ENCODE measurements around the gene FGR. TPM values are rescaled to one million over a fixed set of nuclear protein-coding genes. Genes with fewer than 3 reads are reported as not detected.
"Not testable (repeated sequence)": the region's sequence is repeated elsewhere in the genome, so short reads cannot be mapped to it uniquely, and the experiment has no call there.

The FGR gene
- total RNA-seq, 2 donors from 2014 or later: 14.2 to 60.0 TPM

GRCh38 chr1:27623327-27624212 lies 11.4 kb downstream of the FGR start:
- Mint-ChIP-seq H3K9me3 (no peaks in the 10 kb centered on the region), H3K27ac (no peak overlapping the region), H3K4me3 (no peak overlapping the region), H3K27me3 (no peaks in the 10 kb centered on the region), H3K4me1 (ENCODE audit: low read depth in 2 of 2) (peaks cover 32 to 43% of the 10 kb centered on the region in 2 donors), H3K36me3 (no peaks in the 10 kb centered on the region)
- ATAC-seq (peak in 1 of 2 donors; percentile 22), DNase-seq (ENCODE audit: low spot score) (no peak)

GRCh38 chr1:27622828-27623227 lies 12.2 kb downstream of the FGR start:
- H3K9me3 Mint-ChIP-seq: no peaks in the 10 kb centered on the region
- DNase-seq (ENCODE audit: low spot score) (peak; percentile 78), ATAC-seq (peak; percentile 68 to 73)
- no peaks in the 10 kb centered on the region for H3K36me3 Mint-ChIP-seq
- H3K27me3 Mint-ChIP-seq: no peaks in the 10 kb centered on the region
- no peak overlapping the region for H3K4me3 Mint-ChIP-seq
- no peak overlapping the region for H3K27ac Mint-ChIP-seq
- H3K4me1 Mint-ChIP-seq (ENCODE audit: low read depth in 2 of 2): peaks cover 35 to 45% of the 10 kb centered on the region in 2 donors

DNA sequence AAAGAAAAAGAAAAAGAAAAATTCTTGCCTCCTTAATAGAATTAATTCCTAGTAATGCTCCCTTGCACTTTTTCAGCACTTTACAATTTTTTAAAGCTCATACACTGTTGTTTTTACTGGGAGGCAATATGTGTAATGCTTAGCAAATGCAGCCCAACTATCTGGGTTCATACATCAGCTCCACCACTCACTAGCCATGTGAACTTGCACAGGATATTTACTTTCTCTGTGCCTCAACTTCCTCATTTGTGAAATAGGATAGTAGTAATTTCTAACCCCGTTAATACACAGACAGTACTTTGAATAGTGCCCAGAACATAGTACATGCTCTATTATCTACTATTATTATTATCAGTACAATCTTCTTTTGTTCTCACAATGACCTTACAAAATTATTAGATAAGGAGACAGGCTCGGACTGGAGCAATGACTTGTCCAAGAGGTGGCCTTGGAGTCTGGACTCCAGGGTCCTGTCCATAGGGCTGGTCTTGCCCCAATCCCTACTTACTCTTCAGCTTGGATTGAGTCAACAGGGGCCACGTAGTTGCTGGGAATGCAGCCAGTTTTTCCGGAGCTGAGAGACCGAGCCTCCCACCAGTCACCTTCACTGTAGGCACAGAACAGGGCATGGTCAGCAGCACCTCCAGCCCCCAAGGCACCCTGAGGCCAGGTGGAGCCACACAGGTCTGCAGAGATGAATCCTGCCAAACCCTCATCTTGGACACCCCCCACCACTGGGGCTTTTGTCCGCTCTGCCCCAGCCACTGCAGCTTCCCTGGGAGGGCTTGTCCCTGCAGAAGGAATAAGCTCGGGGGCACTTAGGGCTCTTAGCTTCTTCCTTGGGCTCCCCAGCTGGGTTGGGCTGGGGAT lies 13.7 kb downstream of the FGR start:
- Mint-ChIP-seq H3K9me3 (no peaks in the 10 kb centered on the region), H3K4me1 (ENCODE audit: low read depth in 2 of 2) (peaks cover 50 to 51% of the 10 kb centered on the region in 2 donors), H3K27me3 (no peaks in the 10 kb centered on the region), H3K27ac (peak overlapping the region; percentile 22 to 84), H3K36me3 (peaks cover 5% of the 10 kb centered on the region), H3K4me3 (no peak overlapping the region)
- DNase-seq (ENCODE audit: low spot score): no peak
- ATAC-seq: no peak

DNA sequence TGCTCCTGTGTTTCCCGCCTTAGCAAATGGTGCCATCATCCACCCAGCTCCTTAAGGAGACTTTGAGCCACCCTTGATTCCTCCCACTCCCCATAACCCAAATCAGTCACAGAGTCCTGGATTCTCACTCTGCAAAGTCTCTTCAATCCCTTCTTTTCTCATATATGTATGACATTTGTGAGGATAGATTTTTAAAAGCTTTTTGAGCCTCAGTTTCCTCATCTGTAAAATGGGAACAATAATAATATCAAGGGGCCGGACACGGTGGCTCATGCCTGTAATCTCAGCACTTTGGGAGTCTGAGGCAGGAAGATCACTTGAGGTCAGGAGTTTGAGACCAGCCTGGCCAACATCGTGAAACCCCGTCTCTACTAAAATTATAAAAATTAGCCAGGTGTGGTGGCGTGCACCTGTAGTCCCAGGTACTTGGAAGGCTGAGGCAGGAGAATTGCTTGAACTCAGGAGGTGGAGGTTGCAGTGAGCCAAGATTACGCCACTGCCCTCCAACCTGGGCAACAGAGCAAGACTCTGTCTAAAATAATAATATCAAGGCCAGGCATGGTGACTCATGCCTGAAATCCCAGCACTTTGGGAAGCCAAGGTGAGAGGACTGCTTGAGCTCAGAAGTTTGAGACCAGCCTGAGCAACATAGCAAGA lies 15.1 kb downstream of the FGR start:
- not testable (repeated sequence) for H3K27me3 Mint-ChIP-seq; DNase-seq (ENCODE audit: low spot score); H3K9me3 Mint-ChIP-seq; H3K36me3 Mint-ChIP-seq; ATAC-seq
- peaks cover 57 to 60% of the 10 kb centered on the region in 2 donors for H3K4me1 Mint-ChIP-seq (ENCODE audit: low read depth in 2 of 2)
- peak overlapping the region; percentile 83 to 84 for H3K27ac Mint-ChIP-seq
- peak overlapping the region; percentile 73 for H3K4me3 Mint-ChIP-seq

GRCh38 chr1:27618341-27619082 lies 16.5 kb downstream of the FGR start:
- no peaks in the 10 kb centered on the region for H3K27me3 Mint-ChIP-seq
- DNase-seq (ENCODE audit: low spot score): peak; percentile 86
- H3K36me3 Mint-ChIP-seq: peaks cover 5% of the 10 kb centered on the region
- peak overlapping the region; percentile 83 to 84 for H3K27ac Mint-ChIP-seq
- peak; percentile 88 to 89 for ATAC-seq
- peak overlapping the region; percentile 73 for H3K4me3 Mint-ChIP-seq
- no peaks in the 10 kb centered on the region for H3K9me3 Mint-ChIP-seq
- peaks cover 63 to 69% of the 10 kb centered on the region in 2 donors for H3K4me1 Mint-ChIP-seq (ENCODE audit: low read depth in 2 of 2)

GRCh38 chr1:27617420-27617819 lies 17.6 kb downstream of the FGR start:
- Mint-ChIP-seq H3K27me3 (no peaks in the 10 kb centered on the region), H3K4me3 (peak overlapping the region; percentile 73), H3K27ac (peak overlapping the region; percentile 83 to 84), H3K9me3 (no peaks in the 10 kb centered on the region), H3K4me1 (ENCODE audit: low read depth in 2 of 2) (peaks cover 57 to 63% of the 10 kb centered on the region in 2 donors), H3K36me3 (peaks cover 5% of the 10 kb centered on the region)
- ATAC-seq (no peak), DNase-seq (ENCODE audit: low spot score) (no peak)

DNA sequence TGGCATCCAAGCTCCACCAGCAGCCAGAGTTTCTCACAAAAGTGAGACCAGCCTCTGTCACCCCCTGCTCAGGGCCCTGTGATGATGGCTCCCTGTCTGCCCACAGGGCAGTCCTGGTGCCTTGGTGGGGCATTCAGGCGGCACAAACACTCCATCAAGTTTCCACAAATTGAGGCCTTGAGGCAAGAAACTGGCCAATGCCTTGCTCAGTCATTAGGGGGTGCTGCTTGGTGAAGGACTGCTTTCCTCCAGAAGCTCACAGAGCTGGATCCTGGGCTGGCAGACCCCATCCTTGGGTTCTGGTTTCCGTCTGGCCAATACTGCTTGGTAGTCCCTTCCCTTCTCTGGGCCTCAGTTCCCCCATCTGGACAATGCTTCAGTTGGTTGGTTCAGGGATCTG lies 18.5 kb downstream of the FGR start:
- H3K9me3 Mint-ChIP-seq: no peaks in the 10 kb centered on the region

DNA sequence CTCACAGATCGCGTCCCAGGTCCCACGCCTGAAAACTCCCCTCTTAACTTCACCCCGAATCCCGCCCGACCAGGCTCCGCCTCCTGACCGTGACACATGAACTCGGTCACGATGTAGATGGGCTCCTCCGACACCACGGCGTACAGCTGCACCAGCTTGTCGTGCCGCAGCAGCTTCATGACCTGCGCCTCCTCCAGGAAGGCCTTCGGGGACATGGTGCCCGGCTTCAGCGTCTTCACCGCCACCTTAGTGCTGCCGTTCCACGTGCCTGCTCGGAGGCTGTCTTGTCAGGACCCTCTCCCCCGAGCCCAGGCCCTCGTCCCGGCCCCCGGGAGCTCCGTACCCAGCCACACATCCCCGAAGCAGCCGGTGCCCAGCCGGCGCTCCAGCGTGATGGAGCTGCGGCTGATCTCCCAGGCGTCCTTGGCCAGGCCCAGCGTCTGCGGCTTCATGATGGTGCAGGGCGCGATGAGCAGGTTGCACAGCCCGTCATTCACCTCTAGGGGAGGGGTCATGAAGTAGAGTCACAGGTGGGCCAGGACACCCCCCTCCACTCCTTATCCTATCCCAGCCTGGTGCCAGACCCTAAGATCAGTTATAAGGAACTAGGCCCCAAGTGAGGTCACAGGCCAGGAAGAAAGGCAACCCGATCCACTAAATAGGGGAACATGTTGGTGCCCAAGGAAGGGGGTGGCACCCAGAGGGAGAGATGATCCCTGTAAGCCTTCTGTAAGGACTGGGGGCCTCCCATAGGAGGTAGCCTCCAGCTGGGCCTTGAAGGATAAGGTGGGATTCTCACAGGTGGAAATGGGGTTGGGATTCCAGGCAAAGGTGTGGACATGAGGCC lies 19.4 kb downstream of the FGR start:
- peaks cover 5% of the 10 kb centered on the region for H3K36me3 Mint-ChIP-seq
- no peak overlapping the region for H3K4me3 Mint-ChIP-seq
- no peaks in the 10 kb centered on the region for H3K9me3 Mint-ChIP-seq
- DNase-seq (ENCODE audit: low spot score) (no peak), ATAC-seq (no peak)
- peaks cover 66 to 68% of the 10 kb centered on the region in 2 donors for H3K4me1 Mint-ChIP-seq (ENCODE audit: low read depth in 2 of 2)
- H3K27ac Mint-ChIP-seq: peak overlapping the region; percentile 83 to 84
- no peaks in the 10 kb centered on the region for H3K27me3 Mint-ChIP-seq

More for the DNA sequence above, 18.5 kb downstream of the FGR start:
- DNase-seq (ENCODE audit: low spot score) (no peak), ATAC-seq (no peak)
- H3K27me3 Mint-ChIP-seq: no peaks in the 10 kb centered on the region
- peak overlapping the region; percentile 83 to 84 for H3K27ac Mint-ChIP-seq
- no peak overlapping the region for H3K4me3 Mint-ChIP-seq
- H3K4me1 Mint-ChIP-seq (ENCODE audit: low read depth in 2 of 2): peaks cover 64 to 66% of the 10 kb centered on the region in 2 donors
- H3K36me3 Mint-ChIP-seq: peaks cover 5% of the 10 kb centered on the region

- Mint-ChIP-seq H3K4me1 (ENCODE audit: low read depth in 2 of 2) (peaks cover 65 to 67% of the 10 kb centered on the region in 2 donors), H3K27me3 (no peaks in the 10 kb centered on the region), H3K27ac (peak overlapping the region; percentile 83 to 84), H3K9me3 (no peaks in the 10 kb centered on the region), H3K4me3 (no peak overlapping the region), H3K36me3 (peaks cover 5% of the 10 kb centered on the region)
- no peak for ATAC-seq
- DNase-seq (ENCODE audit: low spot score): no peak
Measured at GRCh38 chr1:27614625-27615344, 20.2 kb downstream of the FGR start.

GRCh38 chr1:27614043-27614624 lies 20.9 kb downstream of the FGR start:
- Mint-ChIP-seq H3K27me3 (no peaks in the 10 kb centered on the region), H3K36me3 (peaks cover 5% of the 10 kb centered on the region), H3K27ac (peak overlapping the region in 1 of 2 donors; percentile 41), H3K9me3 (no peaks in the 10 kb centered on the region), H3K4me1 (ENCODE audit: low read depth in 2 of 2) (peaks cover 59 to 61% of the 10 kb centered on the region in 2 donors), H3K4me3 (no peak overlapping the region)
- ATAC-seq (no peak), DNase-seq (ENCODE audit: low spot score) (no peak)

GRCh38 chr1:27612718-27613117 lies 22.3 kb downstream of the FGR start:
- H3K36me3 Mint-ChIP-seq: peaks cover 5% of the 10 kb centered on the region
- H3K27ac Mint-ChIP-seq: peak overlapping the region in 1 of 2 donors; percentile 48

More at GRCh38 chr1:27612718-27613117, 22.3 kb downstream of the FGR start:
- DNase-seq (ENCODE audit: low spot score): no peak
- no peak for ATAC-seq
- Mint-ChIP-seq H3K27me3 (no peaks in the 10 kb centered on the region), H3K4me3 (no peak overlapping the region), H3K9me3 (no peaks in the 10 kb centered on the region), H3K4me1 (ENCODE audit: low read depth in 2 of 2) (peaks cover 44 to 51% of the 10 kb centered on the region in 2 donors)
